Measurements from ENCODE around the gene GRIK5. TPM values are rescaled to one million over a fixed set of nuclear protein-coding genes. Genes with fewer than 3 reads are reported as not detected.

GRIK5 gene
- total RNA-seq, 5 donors from 2014 or later (not counting 1 experiment from before 2014, with no cell fraction given) = 0.26 to 1.5 (median 1.3) TPM

DNA sequence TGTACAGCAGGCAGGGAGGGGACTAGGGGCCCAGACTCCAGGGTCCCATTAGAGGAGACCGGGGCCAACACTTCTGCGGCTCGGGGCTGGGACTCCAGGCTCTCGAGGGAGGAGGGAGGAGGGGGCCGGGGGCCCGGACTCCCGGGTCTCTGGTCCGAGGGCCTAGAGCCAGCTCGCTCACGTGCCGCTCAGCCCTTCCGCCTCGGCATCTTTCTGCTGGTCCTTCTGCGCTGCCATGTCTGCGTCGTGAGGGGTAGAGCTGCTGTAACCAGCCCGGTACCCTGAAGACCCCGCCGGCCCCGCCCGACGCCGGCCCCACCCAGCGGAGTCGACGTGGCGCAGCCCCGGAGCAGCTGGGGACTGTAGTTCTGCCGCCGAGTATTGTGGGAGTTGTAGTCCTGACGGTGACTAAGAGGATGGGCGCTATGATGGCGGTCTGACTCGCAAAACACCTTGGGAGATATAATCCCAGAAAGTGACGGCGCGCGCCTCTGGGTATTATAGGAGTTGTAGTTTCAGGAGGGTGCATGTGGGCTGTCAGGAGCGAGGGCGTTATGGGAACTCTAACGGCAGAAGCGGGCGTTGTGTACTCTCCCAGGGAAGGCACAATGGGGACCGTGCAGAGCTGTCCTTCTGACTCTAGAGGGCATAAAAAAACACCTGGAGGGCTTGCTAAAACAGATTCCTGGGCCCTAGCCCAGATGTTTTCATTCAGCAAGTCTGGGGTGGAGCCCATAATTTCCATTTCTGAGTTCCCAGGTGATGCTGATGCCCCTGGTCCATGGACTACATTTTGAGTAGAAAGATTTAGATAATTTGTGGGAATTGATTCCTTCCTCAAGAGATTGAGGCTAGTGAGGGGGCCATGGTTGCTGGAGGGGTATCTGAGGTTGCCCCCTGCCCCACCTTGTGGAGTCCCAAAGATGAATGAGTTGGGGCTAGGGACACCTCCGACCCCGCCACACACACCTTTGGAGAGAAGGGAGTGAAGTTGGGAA, 110.7 kb downstream of the GRIK5 start, which contains the start of gene RABAC1:
Gene RABAC1, minus strand, starts transcription at position 266 of the 998 bp plus-strand sequence. Its CDS starts 29 bp downstream, at position 237.
- no peaks in the 10 kb centered on the region for H3K27me3 Mint-ChIP-seq
- Histone ChIP-seq H3K27me3 (replicated peaks in 1 of 2; ENCODE audit: control insufficient read depth in 2 of 2, extremely low read depth in 1 of 2, insufficient read depth in 2 of 2, low read length in 1 of 2) (no peaks in the 10 kb centered on the region), H3K9me3 (no peaks in the 10 kb centered on the region), H3K36me3 (ENCODE audit: control insufficient read depth in 2 of 2, extremely low read depth in 1 of 2, insufficient read depth in 1 of 2, low read length in 1 of 2) (peaks cover 3 to 14% of the 10 kb centered on the region in 2 donors), H3K4me1 (ENCODE audit: control insufficient read depth in 1 of 2, extremely low read depth in 1 of 2, insufficient read depth in 2 of 2, low read length in 2 of 2) (peaks cover 0 to 22% of the 10 kb centered on the region in 2 experiments), H3K27ac (ENCODE audit: low read length) (peak within 1 kb of the TSS; percentile 69), H3K4me3 (ENCODE audit: control insufficient read depth in 1 of 2, extremely low read depth in 1 of 2, low read length in 1 of 2) (peak within 1 kb of the TSS; percentile 61 to 67)
- peaks cover 18 to 20% (median 18%) of the 10 kb centered on the region in 3 donors for H3K4me1 Mint-ChIP-seq
- H3K4me3 Mint-ChIP-seq = peak within 1 kb of the TSS; percentile 81 to 92 (median 84)
- H3K27ac Mint-ChIP-seq = peak within 1 kb of the TSS; percentile 88 to 91
- 3% methylated on average over 42 of the region's 46 CpGs for WGBS (ENCODE audit: insufficient coverage)
- ATAC-seq (replicated peaks in 1 of 4) (peak; percentile 92 to 95 (median 94)), DNase-seq (peak; percentile 75 to 93 (median 86))
- no peaks in the 10 kb centered on the region for H3K9me3 Mint-ChIP-seq
- peaks cover 9% of the 10 kb centered on the region for H3K36me3 Mint-ChIP-seq
- POLR2A ChIA-PET = interaction anchor here in 1 of 2 donors (0.6 kb wide), 1 partner anchor 34 kb away, joined by 3 read pairs; no protein-coding TSS in a partner anchor
- CTCF ChIA-PET = interaction anchor here in 1 of 2 donors (1.5 kb wide), 1 partner anchor 84 kb away, joined by 3 read pairs; no protein-coding TSS in a partner anchor

DNA sequence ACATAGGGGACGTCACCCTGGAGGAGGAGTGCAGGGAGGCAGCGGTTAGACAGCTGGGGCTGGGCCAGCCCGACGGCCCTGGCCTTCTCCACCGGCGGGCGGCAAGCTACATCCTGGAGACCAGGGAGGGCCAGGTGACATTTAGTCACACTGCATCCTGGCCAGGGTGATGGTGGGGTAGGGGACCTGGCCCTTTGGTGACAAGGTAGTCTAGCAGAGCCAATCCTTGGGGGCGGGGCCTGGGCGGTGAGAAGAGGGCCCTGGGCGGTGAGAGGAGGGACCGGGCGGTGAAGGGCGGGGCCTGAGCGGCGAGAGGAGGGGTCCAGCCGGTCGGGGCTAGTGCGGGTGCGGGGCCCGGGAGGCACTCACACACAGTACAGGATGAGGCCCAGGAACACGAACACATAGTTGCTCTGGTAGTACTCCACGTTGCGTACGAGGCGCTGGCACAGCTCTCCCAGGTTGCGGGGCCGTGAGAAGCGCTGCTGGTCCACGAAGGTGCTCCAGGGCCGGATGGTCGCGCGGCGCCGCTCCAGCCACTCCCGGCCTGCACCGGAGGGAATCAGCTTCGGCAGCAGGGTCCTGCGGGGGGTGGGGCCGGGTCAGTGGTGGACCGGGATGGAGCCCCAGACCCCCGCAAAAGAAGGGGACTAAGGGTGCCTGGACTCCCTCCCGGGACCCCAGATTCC, 111.5 kb downstream of the GRIK5 start:
- Mint-ChIP-seq H3K27me3 (no peaks in the 10 kb centered on the region), H3K27ac (peak overlapping the region; percentile 85 to 90), H3K9me3 (no peaks in the 10 kb centered on the region), H3K4me3 (peak overlapping the region; percentile 81 to 92 (median 84)), H3K36me3 (peaks cover 9% of the 10 kb centered on the region), H3K4me1 (peaks cover 18 to 20% (median 18%) of the 10 kb centered on the region in 3 donors)
- peak; percentile 59 to 74 (median 64) for ATAC-seq (replicated peaks in 1 of 4)
- Histone ChIP-seq H3K27me3 (replicated peaks in 1 of 2; ENCODE audit: control insufficient read depth in 2 of 2, extremely low read depth in 1 of 2, insufficient read depth in 2 of 2, low read length in 1 of 2) (no peaks in the 10 kb centered on the region), H3K36me3 (ENCODE audit: control insufficient read depth in 2 of 2, extremely low read depth in 1 of 2, insufficient read depth in 1 of 2, low read length in 1 of 2) (peaks cover 3 to 14% of the 10 kb centered on the region in 2 donors), H3K4me1 (ENCODE audit: control insufficient read depth in 1 of 2, extremely low read depth in 1 of 2, insufficient read depth in 2 of 2, low read length in 2 of 2) (peaks cover 0 to 22% of the 10 kb centered on the region in 2 experiments), H3K9me3 (no peaks in the 10 kb centered on the region), H3K27ac (ENCODE audit: low read length) (peak overlapping the region; percentile 69), H3K4me3 (ENCODE audit: control insufficient read depth in 1 of 2, extremely low read depth in 1 of 2, low read length in 1 of 2) (peak overlapping the region; percentile 61 to 67)
- ChIA-PET CTCF (interaction anchor here in 1 of 2 donors (0.5 to 1.5 kb wide), 3 partner anchors 83 to 1181 kb away, joined by 3 read pairs; partner anchors contain the start of gene RAB4B), POLR2A (interaction anchor here (0.6 to 0.8 kb wide), 2 partner anchors 35 to 99 kb away, joined by 3 read pairs; partner anchors contain the start of gene RPS19 (in 1 of the 2))
- 3% methylated on average over 43 of the region's 43 CpGs for WGBS (ENCODE audit: insufficient coverage)
- peak; percentile 55 to 84 (median 74) for DNase-seq

DNA sequence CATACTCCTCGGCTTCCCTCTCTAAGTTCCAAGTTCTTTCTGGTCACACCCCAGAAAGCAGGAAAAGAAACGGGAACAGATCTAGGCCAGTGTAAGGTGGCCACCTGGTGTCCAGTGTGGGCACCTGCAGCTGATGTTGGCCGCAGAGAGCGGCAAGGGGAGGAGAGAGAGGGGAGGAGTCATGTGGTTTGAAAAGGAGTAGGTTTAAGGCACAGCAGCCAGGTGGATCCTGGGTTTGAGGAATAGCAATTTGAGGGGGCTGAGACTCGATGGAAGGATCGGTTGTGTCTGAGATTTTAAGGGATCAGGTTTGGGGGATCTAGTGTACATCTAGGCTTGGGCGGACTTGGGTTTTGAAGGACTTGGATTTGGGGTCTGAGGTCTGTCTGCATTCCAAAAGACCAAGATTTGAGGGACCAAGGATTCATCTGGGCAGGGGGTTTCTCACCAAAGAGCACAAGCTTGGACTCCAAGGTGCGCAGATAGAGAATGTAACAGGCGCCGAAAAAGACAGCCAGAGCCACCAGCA, 112.1 kb downstream of the GRIK5 start:
- Histone ChIP-seq H3K27me3 (replicated peaks in 1 of 2; ENCODE audit: control insufficient read depth in 2 of 2, extremely low read depth in 1 of 2, insufficient read depth in 2 of 2, low read length in 1 of 2) (no peaks in the 10 kb centered on the region), H3K4me1 (ENCODE audit: control insufficient read depth in 1 of 2, extremely low read depth in 1 of 2, insufficient read depth in 2 of 2, low read length in 2 of 2) (peaks cover 0 to 22% of the 10 kb centered on the region in 2 experiments), H3K36me3 (ENCODE audit: control insufficient read depth in 2 of 2, extremely low read depth in 1 of 2, insufficient read depth in 1 of 2, low read length in 1 of 2) (peaks cover 3 to 14% of the 10 kb centered on the region in 2 donors), H3K4me3 (ENCODE audit: control insufficient read depth in 1 of 2, extremely low read depth in 1 of 2, low read length in 1 of 2) (peak overlapping the region in 1 of 2 donors; percentile 67), H3K9me3 (no peaks in the 10 kb centered on the region), H3K27ac (ENCODE audit: low read length) (peak overlapping the region; percentile 69)
- Mint-ChIP-seq H3K36me3 (peaks cover 9% of the 10 kb centered on the region), H3K27me3 (no peaks in the 10 kb centered on the region), H3K4me1 (peaks cover 18 to 20% (median 18%) of the 10 kb centered on the region in 3 donors), H3K27ac (peak overlapping the region; percentile 85 to 90), H3K4me3 (peak overlapping the region; percentile 81 to 92 (median 84)), H3K9me3 (no peaks in the 10 kb centered on the region)
- ChIA-PET CTCF (interaction anchor here in 1 of 2 donors (0.5 to 1.5 kb wide), 4 partner anchors 82 to 1180 kb away, joined by 3 to 5 read pairs (median 3); partner anchors contain the start of gene RAB4B), POLR2A (interaction anchor here in 1 of 2 donors (0.8 kb wide), 1 partner anchor 98 kb away, joined by 3 read pairs; the partner anchor contains the start of gene RPS19)
- WGBS (ENCODE audit: insufficient coverage) = 49% methylated on average over 9 of the region's 10 CpGs
- DNase-seq (peak in 6 of 35 experiments; percentile 17 to 64 (median 29)), ATAC-seq (replicated peaks in 1 of 4) (no peak)

- POLR2A ChIA-PET = no interaction called here
These were observed 112.7 kb downstream of the GRIK5 start for GRCh38 chr19:41957161-41957837.

GRCh38 chr19:41956621-41957020, 113.4 kb downstream of the GRIK5 start:
- Histone ChIP-seq H3K9me3 (no peaks in the 10 kb centered on the region), H3K4me3 (ENCODE audit: control insufficient read depth in 1 of 2, extremely low read depth in 1 of 2, low read length in 1 of 2) (no peak overlapping the region), H3K36me3 (ENCODE audit: control insufficient read depth in 2 of 2, extremely low read depth in 1 of 2, insufficient read depth in 1 of 2, low read length in 1 of 2) (peaks cover 3 to 14% of the 10 kb centered on the region in 2 donors), H3K4me1 (ENCODE audit: control insufficient read depth in 1 of 2, extremely low read depth in 1 of 2, insufficient read depth in 2 of 2, low read length in 2 of 2) (peaks cover 0 to 25% of the 10 kb centered on the region in 2 experiments), H3K27me3 (replicated peaks in 1 of 2; ENCODE audit: control insufficient read depth in 2 of 2, extremely low read depth in 1 of 2, insufficient read depth in 2 of 2, low read length in 1 of 2) (peaks cover 0 to under 1% of the 10 kb centered on the region in 2 experiments), H3K27ac (ENCODE audit: low read length) (no peak overlapping the region)
- Mint-ChIP-seq H3K36me3 (peaks cover 9% of the 10 kb centered on the region), H3K4me1 (peaks cover 21 to 25% (median 21%) of the 10 kb centered on the region in 3 donors), H3K27me3 (no peaks in the 10 kb centered on the region), H3K27ac (peak overlapping the region in 1 of 2 donors; percentile 28), H3K9me3 (no peaks in the 10 kb centered on the region), H3K4me3 (no peak overlapping the region)
- 93% methylated on average over 10 of the region's 13 CpGs for WGBS (ENCODE audit: insufficient coverage)
- ATAC-seq (replicated peaks in 1 of 4) = no peak
- ChIA-PET CTCF (interaction anchor here in 1 of 2 donors (1.1 kb wide), 1 partner anchor 97 kb away, joined by 3 read pairs; no protein-coding TSS in a partner anchor), POLR2A (interaction anchor here in 1 of 2 donors (0.5 kb wide), 1 partner anchor 12 kb away, joined by 5 read pairs; no protein-coding TSS in a partner anchor)
- DNase-seq = no peak

More at GRCh38 chr19:41957161-41957837, 112.7 kb downstream of the GRIK5 start:
- Histone ChIP-seq H3K27ac (ENCODE audit: low read length) (peak overlapping the region; percentile 69), H3K4me1 (ENCODE audit: control insufficient read depth in 1 of 2, extremely low read depth in 1 of 2, insufficient read depth in 2 of 2, low read length in 2 of 2) (peaks cover 0 to 22% of the 10 kb centered on the region in 2 experiments), H3K36me3 (ENCODE audit: control insufficient read depth in 2 of 2, extremely low read depth in 1 of 2, insufficient read depth in 1 of 2, low read length in 1 of 2) (peaks cover 3 to 14% of the 10 kb centered on the region in 2 donors), H3K9me3 (no peaks in the 10 kb centered on the region), H3K4me3 (ENCODE audit: control insufficient read depth in 1 of 2, extremely low read depth in 1 of 2, low read length in 1 of 2) (no peak overlapping the region), H3K27me3 (replicated peaks in 1 of 2; ENCODE audit: control insufficient read depth in 2 of 2, extremely low read depth in 1 of 2, insufficient read depth in 2 of 2, low read length in 1 of 2) (no peaks in the 10 kb centered on the region)
- ATAC-seq (replicated peaks in 1 of 4) (no peak), DNase-seq (no peak)
- Mint-ChIP-seq H3K4me1 (peaks cover 18 to 20% (median 18%) of the 10 kb centered on the region in 3 donors), H3K27me3 (no peaks in the 10 kb centered on the region), H3K4me3 (peak overlapping the region; percentile 81 to 92 (median 84)), H3K36me3 (peaks cover 9% of the 10 kb centered on the region), H3K27ac (peak overlapping the region; percentile 85 to 90), H3K9me3 (no peaks in the 10 kb centered on the region)
- CTCF ChIA-PET = interaction anchor here in 1 of 2 donors (0.6 to 1.1 kb wide), 2 partner anchors 82 to 98 kb away, joined by 3 to 5 read pairs; no protein-coding TSS in a partner anchor
- 85% methylated on average over 6 of the region's 11 CpGs for WGBS (ENCODE audit: insufficient coverage)

All from T-cell (primary cell).